K562 (cell line): ENCODE results near the gene ZNF260. TPM values are rescaled to one million over a fixed set of nuclear protein-coding genes. Genes with fewer than 3 reads are reported as not detected.
A peak's percentile ranks its signal among the peaks of the same experiment; 100 is the strongest.

Experiments
- BCOR ChIP-seq: fragments of 450-650 bp; IDR thresholded peaks from 2 replicates; pipeline ENCODE4 v1.6.1; 2016
- CC2D1A ChIP-seq: fragments of 450-650 bp; IDR thresholded peaks from 2 replicates; pipeline ENCODE4 v1.6.1; 2017; ENCODE audit warnings: mild to moderate bottlenecking
- DNMT1 ChIP-seq: fragments of 450-650 bp; IDR thresholded peaks from 2 replicates; pipeline ENCODE4 v1.6.1; 2016; ENCODE audit warnings: antibody characterized with exemption, mild to moderate bottlenecking
- FOXK1 ChIP-seq: sonication (generic); formaldehyde crosslinking; IDR thresholded peaks from 2 replicates; pipeline ENCODE4 v1.8.0; 2022; ENCODE audit warnings: missing genetic modification reagents, mild to moderate bottlenecking, borderline replicate concordance
- GABPA ChIP-seq: fragments of 200-800 bp; sonication (Bioruptor generic); conservative IDR thresholded peaks from 2 replicates; pipeline ENCODE4 v1.6.1; 2016; ENCODE audit warnings: low read depth, missing genetic modification characterization, missing compliant biosample characterization
- GABPB1 ChIP-seq: sonication (generic); formaldehyde crosslinking; IDR thresholded peaks from 2 replicates; pipeline ENCODE4 v1.8.0; 2022; ENCODE audit warnings: mild to moderate bottlenecking, missing genetic modification reagents
- HLTF ChIP-seq: fragments of 450-650 bp; IDR thresholded peaks from 2 replicates; pipeline ENCODE4 v1.6.1; 2016
- JUNB ChIP-seq: fragments of 450-650 bp; formaldehyde crosslinking; conservative IDR thresholded peaks from 2 replicates; pipeline ENCODE4 v1.4.0; 2020; ENCODE audit warnings: mild to moderate bottlenecking
- LARP7 ChIP-seq: fragments of 450-650 bp; IDR thresholded peaks from 2 replicates; pipeline ENCODE4 v1.6.1; 2016
- NFXL1 ChIP-seq: fragments of 450-650 bp; formaldehyde crosslinking; IDR thresholded peaks from 2 replicates; pipeline ENCODE4 v1.4.0; 2021; ENCODE audit warnings: mild to moderate bottlenecking
- PHB2 ChIP-seq: fragments of 450-650 bp; IDR thresholded peaks from 2 replicates; pipeline ENCODE4 v1.6.1; 2017; ENCODE audit warnings: low read depth
- SMARCC2 ChIP-seq: fragments of 450-650 bp; IDR thresholded peaks from 2 replicates; pipeline ENCODE4 v1.6.1; 2017; ENCODE audit warnings: antibody characterized with exemption, moderate library complexity, mild to moderate bottlenecking, low read depth
- STAG1 ChIP-seq: sonication (generic); formaldehyde crosslinking; IDR thresholded peaks from 2 replicates; pipeline ENCODE4 v1.5.0; 2020; ENCODE audit warnings: missing genetic modification reagents, borderline replicate concordance
- TSC22D4 ChIP-seq: fragments of 450-650 bp; IDR thresholded peaks from 2 replicates; pipeline ENCODE4 v1.6.1; 2016; ENCODE audit warnings: missing genetic modification characterization, missing biosample characterization, control low read depth
- ZEB2 ChIP-seq: fragments of 450-650 bp; IDR thresholded peaks from 2 replicates; pipeline ENCODE4 v1.6.1; 2016
- ZNF165 ChIP-seq: fragments of 250-450 bp; sonication (Bioruptor Pico); IDR thresholded peaks from 2 replicates; pipeline ENCODE4 v1.4.0; 2020; ENCODE audit warnings: borderline replicate concordance
- ZNF263 ChIP-seq: sonication (generic); formaldehyde crosslinking; IDR thresholded peaks from 2 replicates; pipeline ENCODE4 v1.8.0; 2022; ENCODE audit warnings: mild to moderate bottlenecking, missing genetic modification reagents, borderline replicate concordance
- ZNF583 ChIP-seq: fragments of 250-450 bp; sonication (Bioruptor Pico); IDR thresholded peaks from 2 replicates; pipeline ENCODE4 v1.4.0; 2020
- ZSCAN29 ChIP-seq: fragments of 450-650 bp; IDR thresholded peaks from 2 replicates; pipeline ENCODE4 v1.6.1; 2017
- polyA plus RNA-seq, 8 experiments: library from polyadenylated mRNA; depleted of rRNA in 4 of 8; stranded (reverse) in 5 of 8; unstranded in 3 of 8; fragments of >200 nt; fragmentation: Nextera tagmentation in 2 of 8; fragmentation: Illumina TruSeq in 1 of 8; extraction: Ambion mirVana in 2 of 8; extraction: Trizol in 1 of 8; gene quantifications; 2 replicates each; pipeline versions ENCODE4 v1.2.1 to v1.2.3, GENCODE V29; 2011 to 2014; ENCODE audit warnings: inconsistent platforms in 1 of 8, missing spikeins in 1 of 8
- total RNA-seq, 7 experiments: library from RNA; depleted of rRNA in 6 of 7; stranded (reverse); fragments of >200 nt in 6 of 7; fragmentation: Illumina TruSeq in 2 of 7; extraction: Trizol in 2 of 7; gene quantifications; 2 replicates each; pipeline versions ENCODE4 v1.2.1 to v1.2.3, GENCODE V29; 2011 to 2021; ENCODE audit warnings: low replicate concordance in 1 of 7
- TF ChIP-seq, protein P1 (sequence below): fragments of 450-650 bp; IDR thresholded peaks from 2 replicates; pipeline ENCODE4 v1.6.1; 2017; ENCODE audit warnings: antibody characterized with exemption
- TF ChIP-seq, protein P2 (sequence below): fragments of 250-450 bp; sonication (Bioruptor Pico); IDR thresholded peaks from 2 replicates; pipeline ENCODE4 v1.8.0; 2022; ENCODE audit warnings: moderate library complexity, mild to moderate bottlenecking, inconsistent platforms
- TF ChIP-seq, protein P3 (sequence below): fragments of 450-650 bp; formaldehyde crosslinking; IDR thresholded peaks from 2 replicates; pipeline ENCODE4 v1.4.0; 2022; ENCODE audit warnings: missing genetic modification characterization
- TF ChIP-seq, protein P4 (sequence below): sonication (generic); formaldehyde crosslinking; IDR thresholded peaks from 2 replicates; pipeline ENCODE4 v1.8.0; 2022; ENCODE audit warnings: mild to moderate bottlenecking, missing genetic modification reagents

ZNF260 gene
- total and polyA plus RNA-seq, 9 of the 15 experiments (the other 6 are each of a cell fraction or from before 2014, with no cell fraction given), result 2.6 to 16.6 (median 5.8) TPM

DNA sequence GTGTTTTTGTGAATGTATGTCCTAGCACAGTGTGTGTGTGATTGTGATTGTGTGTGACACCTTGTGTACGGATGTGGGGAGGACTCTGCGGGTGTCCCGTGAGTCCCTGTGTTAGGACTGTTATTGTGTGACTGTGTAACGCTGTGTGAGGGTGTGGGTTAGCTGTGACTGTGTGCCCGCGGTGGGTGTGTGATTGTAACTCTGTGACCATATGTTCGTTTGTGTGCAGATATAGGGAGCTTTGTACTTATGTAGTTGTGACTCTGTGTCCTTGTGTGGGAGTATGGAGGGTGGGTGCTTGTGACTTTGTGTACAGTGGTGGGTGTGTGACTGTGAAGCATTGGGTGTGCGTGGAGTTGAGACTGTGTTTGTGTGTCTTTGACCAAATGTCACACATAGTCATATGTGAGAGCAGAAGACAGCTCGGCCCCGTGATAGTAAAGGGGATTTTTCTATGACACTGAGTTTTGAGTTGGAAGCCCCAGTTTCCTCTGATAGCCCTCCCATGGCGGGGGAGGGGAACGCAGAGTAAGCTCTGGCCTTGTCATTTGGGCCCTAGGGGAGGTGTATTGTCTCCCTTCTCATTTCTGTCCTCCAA, 949 bp upstream of the ZNF260 start (continued):
- TF ChIP-seq DNMT1 (0 out of 2 replicates have a peak, but pooled peaks have one; percentile 64), GABPA (tag) (no peak), LARP7 (peak; percentile 88; the same call in 1 of the 2 replicates), CC2D1A (peak; percentile 17; the same call in 1 of the 2 replicates), TSC22D4 (tag) (peak; percentile 44; the same call in 1 of the 2 replicates), GABPB1 (CRISPR knock-in tag) (peak; percentile 1; the same call in 1 of the 2 replicates), STAG1 (0 out of 2 replicates have a peak, but pooled peaks have one; percentile 22), NFXL1 (CRISPR knock-in tag) (no peak), HLTF (peak; percentile 72), ZNF583 (CRISPR knock-in tag) (peak; percentile 41; the same call in 1 of the 2 replicates), FOXK1 (CRISPR knock-in tag) (no peak), JUNB (CRISPR knock-in tag) (0 out of 2 replicates have a peak, but pooled peaks have one; percentile 15), ZSCAN29 (no peak), ZNF165 (CRISPR knock-in tag) (no peak), SMARCC2 (no peak), BCOR (peak; percentile 29; the same call in 1 of the 2 replicates), PHB2 (peak; percentile 47; the same call in 1 of the 2 replicates), ZEB2 (0 out of 2 replicates have a peak, but pooled peaks have one; percentile 3), ZNF263 (CRISPR knock-in tag) (peak; percentile 30; the same call in 1 of the 2 replicates)
- TF ChIP-seq, protein P1, sequence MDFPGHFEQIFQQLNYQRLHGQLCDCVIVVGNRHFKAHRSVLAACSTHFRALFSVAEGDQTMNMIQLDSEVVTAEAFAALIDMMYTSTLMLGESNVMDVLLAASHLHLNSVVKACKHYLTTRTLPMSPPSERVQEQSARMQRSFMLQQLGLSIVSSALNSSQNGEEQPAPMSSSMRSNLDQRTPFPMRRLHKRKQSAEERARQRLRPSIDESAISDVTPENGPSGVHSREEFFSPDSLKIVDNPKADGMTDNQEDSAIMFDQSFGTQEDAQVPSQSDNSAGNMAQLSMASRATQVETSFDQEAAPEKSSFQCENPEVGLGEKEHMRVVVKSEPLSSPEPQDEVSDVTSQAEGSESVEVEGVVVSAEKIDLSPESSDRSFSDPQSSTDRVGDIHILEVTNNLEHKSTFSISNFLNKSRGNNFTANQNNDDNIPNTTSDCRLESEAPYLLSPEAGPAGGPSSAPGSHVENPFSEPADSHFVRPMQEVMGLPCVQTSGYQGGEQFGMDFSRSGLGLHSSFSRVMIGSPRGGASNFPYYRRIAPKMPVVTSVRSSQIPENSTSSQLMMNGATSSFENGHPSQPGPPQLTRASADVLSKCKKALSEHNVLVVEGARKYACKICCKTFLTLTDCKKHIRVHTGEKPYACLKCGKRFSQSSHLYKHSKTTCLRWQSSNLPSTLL, result peak; percentile 39; the same call in 1 of the 2 replicates
- TF ChIP-seq, protein P2, sequence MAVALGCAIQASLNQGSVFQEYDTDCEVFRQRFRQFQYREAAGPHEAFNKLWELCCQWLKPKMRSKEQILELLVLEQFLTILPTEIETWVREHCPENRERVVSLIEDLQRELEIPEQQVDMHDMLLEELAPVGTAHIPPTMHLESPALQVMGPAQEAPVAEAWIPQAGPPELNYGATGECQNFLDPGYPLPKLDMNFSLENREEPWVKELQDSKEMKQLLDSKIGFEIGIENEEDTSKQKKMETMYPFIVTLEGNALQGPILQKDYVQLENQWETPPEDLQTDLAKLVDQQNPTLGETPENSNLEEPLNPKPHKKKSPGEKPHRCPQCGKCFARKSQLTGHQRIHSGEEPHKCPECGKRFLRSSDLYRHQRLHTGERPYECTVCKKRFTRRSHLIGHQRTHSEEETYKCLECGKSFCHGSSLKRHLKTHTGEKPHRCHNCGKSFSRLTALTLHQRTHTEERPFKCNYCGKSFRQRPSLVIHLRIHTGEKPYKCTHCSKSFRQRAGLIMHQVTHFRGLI, result no peak
- TF ChIP-seq, protein P3, sequence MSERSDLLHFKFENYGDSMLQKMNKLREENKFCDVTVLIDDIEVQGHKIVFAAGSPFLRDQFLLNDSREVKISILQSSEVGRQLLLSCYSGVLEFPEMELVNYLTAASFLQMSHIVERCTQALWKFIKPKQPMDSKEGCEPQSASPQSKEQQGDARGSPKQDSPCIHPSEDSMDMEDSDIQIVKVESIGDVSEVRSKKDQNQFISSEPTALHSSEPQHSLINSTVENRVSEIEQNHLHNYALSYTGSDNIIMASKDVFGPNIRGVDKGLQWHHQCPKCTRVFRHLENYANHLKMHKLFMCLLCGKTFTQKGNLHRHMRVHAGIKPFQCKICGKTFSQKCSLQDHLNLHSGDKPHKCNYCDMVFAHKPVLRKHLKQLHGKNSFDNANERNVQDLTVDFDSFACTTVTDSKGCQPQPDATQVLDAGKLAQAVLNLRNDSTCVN (CRISPR knock-in tag), result peak; percentile 84; the same call in 1 of the 2 replicates
- TF ChIP-seq, protein P4, sequence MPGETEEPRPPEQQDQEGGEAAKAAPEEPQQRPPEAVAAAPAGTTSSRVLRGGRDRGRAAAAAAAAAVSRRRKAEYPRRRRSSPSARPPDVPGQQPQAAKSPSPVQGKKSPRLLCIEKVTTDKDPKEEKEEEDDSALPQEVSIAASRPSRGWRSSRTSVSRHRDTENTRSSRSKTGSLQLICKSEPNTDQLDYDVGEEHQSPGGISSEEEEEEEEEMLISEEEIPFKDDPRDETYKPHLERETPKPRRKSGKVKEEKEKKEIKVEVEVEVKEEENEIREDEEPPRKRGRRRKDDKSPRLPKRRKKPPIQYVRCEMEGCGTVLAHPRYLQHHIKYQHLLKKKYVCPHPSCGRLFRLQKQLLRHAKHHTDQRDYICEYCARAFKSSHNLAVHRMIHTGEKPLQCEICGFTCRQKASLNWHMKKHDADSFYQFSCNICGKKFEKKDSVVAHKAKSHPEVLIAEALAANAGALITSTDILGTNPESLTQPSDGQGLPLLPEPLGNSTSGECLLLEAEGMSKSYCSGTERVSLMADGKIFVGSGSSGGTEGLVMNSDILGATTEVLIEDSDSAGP (CRISPR knock-in tag), result 0 out of 2 replicates have a peak, but pooled peaks have one; percentile 58
